MCF 10A (cell line): ENCODE results near the gene DDX10. TPM values are rescaled to one million over a fixed set of nuclear protein-coding genes. Genes with fewer than 3 reads are reported as not detected.

Experiments
- BruUV-seq: library from RNA; stranded (reverse); fragments of 400-500 nt; replicated peaks from 2 replicates; lab custom pipeline; 2021; lab: Mats Ljungman, UMichigan
- CTCF ChIA-PET: fragments of 300-600 bp; sonication (Branson Sonifier 250); formaldehyde crosslinking; extraction: SDS; loops from one replicate; lab custom pipeline; 2021; ENCODE audit warnings: antibody characterized with exemption, inconsistent platforms; lab: Yijun Ruan, JAX
- POLR2A ChIA-PET: fragments of 300-600, 350-650 bp; sonication (Branson Sonifier 250); formaldehyde crosslinking; extraction: SDS; loops from one replicate; lab custom pipeline; 2020; ENCODE audit warnings: antibody characterized with exemption, inconsistent platforms; lab: Yijun Ruan, JAX
- DNase-seq: peaks from one replicate; pipeline ENCODE4 v3.0.0-alpha.2; 2018; ENCODE audit not compliant: unreplicated experiment
- H3K27ac Mint-ChIP-seq: one replicate; pipeline ENCODE4 v1.8.0; 2022; ENCODE audit warnings: mild to moderate bottlenecking, low read depth, mixed read lengths; ENCODE audit not compliant: unreplicated experiment
- H3K27me3 Mint-ChIP-seq: one replicate; pipeline ENCODE4 v1.8.0; 2022; ENCODE audit warnings: mixed read lengths; ENCODE audit not compliant: insufficient read depth, unreplicated experiment
- H3K36me3 Mint-ChIP-seq: one replicate; pipeline ENCODE4 v1.8.0; 2022; ENCODE audit warnings: mild to moderate bottlenecking, moderate library complexity, mixed read lengths; ENCODE audit not compliant: insufficient read depth, unreplicated experiment
- H3K4me1 Mint-ChIP-seq: one replicate; pipeline ENCODE4 v1.8.0; 2022; ENCODE audit warnings: mixed read lengths; ENCODE audit not compliant: insufficient read depth, unreplicated experiment
- H3K4me3 Mint-ChIP-seq: one replicate; pipeline ENCODE4 v1.8.0; 2022; ENCODE audit warnings: mild to moderate bottlenecking, moderate library complexity, mixed read lengths; ENCODE audit not compliant: unreplicated experiment
- H3K9me3 Mint-ChIP-seq: one replicate; pipeline ENCODE4 v1.8.0; 2022; ENCODE audit warnings: mixed read lengths; ENCODE audit not compliant: unreplicated experiment
- CTCF ChIP-seq: fragments of 200-600 bp; IDR thresholded peaks from one replicate; pipeline ENCODE4 v1.8.0; 2022; ENCODE audit warnings: antibody characterized with exemption, mild to moderate bottlenecking; ENCODE audit not compliant: unreplicated experiment
- intact Hi-C: fragments of 100-400 bp; cut with micrococcal nuclease; formaldehyde crosslinking; loops from 2 replicates; pipeline ENCODE4 v1.14.1; 2022
- total RNA-seq: library from RNA; stranded (reverse); gene quantifications from 2 replicates; pipeline ENCODE4 v1.2.3, GENCODE V29; 2022

DDX10 gene
- total RNA-seq, 1 experiment from 2014 or later: 113 TPM

GRCh38 chr11:108663154-108663877 lies 1.6 kb upstream of the DDX10 start:
- Mint-ChIP-seq H3K9me3 (no peaks in the 10 kb centered on the region), H3K4me1 (peaks cover 17% of the 10 kb centered on the region), H3K4me3 (no peak overlapping the region), H3K27me3 (no peaks in the 10 kb centered on the region), H3K36me3 (peaks cover 5% of the 10 kb centered on the region), H3K27ac (no peak overlapping the region)
- intact Hi-C loops: no loop called here
- no peak for TF ChIP-seq CTCF
- POLR2A ChIA-PET: interaction anchor here (1.4 kb wide), 1 partner anchor 1281 kb away, joined by 5 read pairs; no protein-coding TSS in a partner anchor
- no TSS peak for BruUV-seq
- no peak for DNase-seq
- CTCF ChIA-PET: interaction anchor here (0.6 to 2.8 kb wide), 6 partner anchors 7 to 275 kb away, joined by 3 to 13 read pairs (median 4); no protein-coding TSS in a partner anchor

GRCh38 chr11:108666373-108666772 lies 1.5 kb downstream of the DDX10 start:
- intact Hi-C loops: no loop called here

GRCh38 chr11:108669286-108669685 lies 4.4 kb downstream of the DDX10 start:
- H3K27me3 Mint-ChIP-seq: no peaks in the 10 kb centered on the region
- intact Hi-C loops: no loop called here
- no peak for DNase-seq
- ChIA-PET CTCF (interaction anchor here (0.6 to 1.2 kb wide), 3 partner anchors 119 to 1270 kb away, joined by 3 to 5 read pairs (median 3); no protein-coding TSS in a partner anchor), POLR2A (no interaction called here)
- TF ChIP-seq CTCF: no peak
- H3K4me3 Mint-ChIP-seq: no peak overlapping the region
- H3K27ac Mint-ChIP-seq: no peak overlapping the region
- BruUV-seq: no TSS peak
- peaks cover 38% of the 10 kb centered on the region for H3K4me1 Mint-ChIP-seq
- peaks cover 5% of the 10 kb centered on the region for H3K36me3 Mint-ChIP-seq
- H3K9me3 Mint-ChIP-seq: no peaks in the 10 kb centered on the region

More at GRCh38 chr11:108666373-108666772, 1.5 kb downstream of the DDX10 start:
- POLR2A ChIA-PET: interaction anchor here (0.6 to 2.4 kb wide), 8 partner anchors 13 to 1274 kb away, joined by 3 to 17 read pairs (median 5); partner anchors contain the start of genes ATM, C11orf65 and NPAT
- Mint-ChIP-seq H3K27me3 (no peaks in the 10 kb centered on the region), H3K27ac (peak overlapping the region; percentile 91), H3K9me3 (no peaks in the 10 kb centered on the region), H3K4me3 (peak overlapping the region; percentile 91), H3K36me3 (peaks cover 5% of the 10 kb centered on the region), H3K4me1 (peaks cover 23% of the 10 kb centered on the region)
- TF ChIP-seq CTCF: no peak
- DNase-seq: peak; percentile 13
- CTCF ChIA-PET: interaction anchor here (1.1 to 2.7 kb wide), 2 partner anchors 16 to 1273 kb away, joined by 3 to 10 read pairs; no protein-coding TSS in a partner anchor
- no TSS peak for BruUV-seq

GRCh38 chr11:108669711-108670110 lies 4.8 kb downstream of the DDX10 start:
- intact Hi-C loops: no loop called here
- Mint-ChIP-seq H3K4me1 (peaks cover 40% of the 10 kb centered on the region), H3K27me3 (no peaks in the 10 kb centered on the region), H3K36me3 (peaks cover 9% of the 10 kb centered on the region), H3K27ac (no peak overlapping the region), H3K9me3 (no peaks in the 10 kb centered on the region), H3K4me3 (no peak overlapping the region)
- ChIA-PET CTCF (interaction anchor here (0.6 kb wide), 1 partner anchor 120 kb away, joined by 5 read pairs; no protein-coding TSS in a partner anchor), POLR2A (interaction anchor here (0.7 to 1.2 kb wide), 3 partner anchors 77 to 954 kb away, joined by 3 to 4 read pairs (median 3); no protein-coding TSS in a partner anchor)
- BruUV-seq: no TSS peak
- no peak for DNase-seq
- TF ChIP-seq CTCF: no peak
